Fibroblast of pulmonary artery (primary cell): ENCODE data around the gene SLC4A5.

Experiments
- DNase-seq: peaks from one replicate; pipeline ENCODE4 v3.0.0-alpha.2; 2010; ENCODE audit warnings: low read depth
- H3K4me3 ChIP-seq: replicated peaks from 2 replicates; pipeline ENCODE4 v1.5.1; 2011; ENCODE audit warnings: low read depth, mild to moderate bottlenecking, control low read depth, low read length, moderate library complexity
- CTCF ChIP-seq: IDR thresholded peaks from 2 replicates; pipeline ENCODE4 v1.5.1; 2011; ENCODE audit warnings: mild to moderate bottlenecking, control low read depth, low read length, inconsistent platforms; ENCODE audit errors: missing control alignments

The SLC4A5 gene

GRCh38 chr2:74332550-74333174 is 10.6 kb downstream of the SLC4A5 start:
- TF ChIP-seq CTCF: no peak
- no peak for DNase-seq
- H3K4me3 ChIP-seq: no peak overlapping the region

- no peak for TF ChIP-seq CTCF
- no peak overlapping the region for H3K4me3 ChIP-seq
- DNase-seq: no peak
These were observed 14.6 kb downstream of the SLC4A5 start for GRCh38 chr2:74328573-74328972.

GRCh38 chr2:74328074-74328473 is 15.1 kb downstream of the SLC4A5 start:
- no peak for DNase-seq
- TF ChIP-seq CTCF: no peak
- H3K4me3 ChIP-seq: no peak overlapping the region

GRCh38 chr2:74327627-74328026 is 15.6 kb downstream of the SLC4A5 start:
- no peak overlapping the region for H3K4me3 ChIP-seq
- TF ChIP-seq CTCF: no peak
- no peak for DNase-seq

- H3K4me3 ChIP-seq: no peak overlapping the region
- DNase-seq: no peak
- TF ChIP-seq CTCF: no peak
These were observed 16.0 kb downstream of the SLC4A5 start for GRCh38 chr2:74327199-74327598.

- no peak overlapping the region for H3K4me3 ChIP-seq
- DNase-seq: no peak
- no peak for TF ChIP-seq CTCF
These were observed 17.4 kb downstream of the SLC4A5 start for GRCh38 chr2:74325815-74326214.

- H3K4me3 ChIP-seq: no peak overlapping the region
- no peak for TF ChIP-seq CTCF
- no peak for DNase-seq
These were observed 21.5 kb downstream of the SLC4A5 start for GRCh38 chr2:74321737-74322136.
